Measurements from ENCODE around the gene INPP5B.

DNA sequence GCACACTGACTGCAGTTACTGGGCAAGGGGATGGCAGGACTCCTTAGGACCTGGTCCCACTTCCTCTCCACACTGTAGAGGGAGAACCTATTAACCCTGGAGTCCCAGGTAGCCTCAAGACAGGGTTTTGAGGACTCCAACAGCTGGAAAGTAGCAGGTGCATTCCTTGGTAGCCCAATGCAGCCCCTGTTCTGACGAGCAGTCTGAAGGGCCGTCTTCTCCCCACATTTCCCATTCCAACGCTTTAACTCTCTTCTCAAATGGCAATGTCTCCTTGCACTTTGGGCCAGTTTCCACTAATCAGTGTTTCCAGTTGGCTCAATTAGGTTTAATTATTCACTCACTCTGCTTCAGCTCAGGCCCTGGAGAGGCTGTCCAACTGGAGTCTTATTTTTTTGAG, 8.8 kb upstream of the INPP5B start:
- TF ChIP-seq, protein P1, sequence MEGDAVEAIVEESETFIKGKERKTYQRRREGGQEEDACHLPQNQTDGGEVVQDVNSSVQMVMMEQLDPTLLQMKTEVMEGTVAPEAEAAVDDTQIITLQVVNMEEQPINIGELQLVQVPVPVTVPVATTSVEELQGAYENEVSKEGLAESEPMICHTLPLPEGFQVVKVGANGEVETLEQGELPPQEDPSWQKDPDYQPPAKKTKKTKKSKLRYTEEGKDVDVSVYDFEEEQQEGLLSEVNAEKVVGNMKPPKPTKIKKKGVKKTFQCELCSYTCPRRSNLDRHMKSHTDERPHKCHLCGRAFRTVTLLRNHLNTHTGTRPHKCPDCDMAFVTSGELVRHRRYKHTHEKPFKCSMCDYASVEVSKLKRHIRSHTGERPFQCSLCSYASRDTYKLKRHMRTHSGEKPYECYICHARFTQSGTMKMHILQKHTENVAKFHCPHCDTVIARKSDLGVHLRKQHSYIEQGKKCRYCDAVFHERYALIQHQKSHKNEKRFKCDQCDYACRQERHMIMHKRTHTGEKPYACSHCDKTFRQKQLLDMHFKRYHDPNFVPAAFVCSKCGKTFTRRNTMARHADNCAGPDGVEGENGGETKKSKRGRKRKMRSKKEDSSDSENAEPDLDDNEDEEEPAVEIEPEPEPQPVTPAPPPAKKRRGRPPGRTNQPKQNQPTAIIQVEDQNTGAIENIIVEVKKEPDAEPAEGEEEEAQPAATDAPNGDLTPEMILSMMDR (conservative IDR thresholded peaks at IDR 0.05; ENCODE audit: low read length) = no peak
- TF ChIP-seq EZH2phosphoT487 (IDR thresholded peaks at IDR 0.05; ENCODE audit: borderline replicate concordance) = no peak

Measured in Loucy (cell line).